ENCODE measurements around the gene GRB10.

The GRB10 gene

DNA sequence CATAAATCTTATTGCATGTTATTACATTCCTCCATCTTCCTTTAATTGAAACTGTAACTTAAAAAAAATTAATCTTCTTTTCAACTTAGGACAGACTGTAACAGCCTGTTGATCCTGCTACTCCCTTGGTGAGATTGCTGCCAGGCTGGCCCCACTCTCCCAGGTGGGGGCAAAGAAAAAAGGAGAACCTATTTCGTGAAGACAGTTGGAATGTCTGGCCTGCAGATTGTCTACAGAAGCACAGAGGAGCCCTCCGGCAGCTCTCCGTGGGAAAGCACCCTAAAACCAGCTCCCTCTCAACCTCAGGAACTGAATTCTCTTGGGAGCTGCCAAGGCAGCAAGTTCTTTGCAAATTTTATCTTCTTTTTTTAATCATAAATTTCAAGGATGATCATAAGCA, 32.8 kb downstream of the GRB10 start:
- H3K9me3 ChIP-seq = no peaks in the 10 kb centered on the region
- no peak overlapping the region for H3K4me3 ChIP-seq (ENCODE audit: low read depth, low read length)
- TF ChIP-seq, protein P1, sequence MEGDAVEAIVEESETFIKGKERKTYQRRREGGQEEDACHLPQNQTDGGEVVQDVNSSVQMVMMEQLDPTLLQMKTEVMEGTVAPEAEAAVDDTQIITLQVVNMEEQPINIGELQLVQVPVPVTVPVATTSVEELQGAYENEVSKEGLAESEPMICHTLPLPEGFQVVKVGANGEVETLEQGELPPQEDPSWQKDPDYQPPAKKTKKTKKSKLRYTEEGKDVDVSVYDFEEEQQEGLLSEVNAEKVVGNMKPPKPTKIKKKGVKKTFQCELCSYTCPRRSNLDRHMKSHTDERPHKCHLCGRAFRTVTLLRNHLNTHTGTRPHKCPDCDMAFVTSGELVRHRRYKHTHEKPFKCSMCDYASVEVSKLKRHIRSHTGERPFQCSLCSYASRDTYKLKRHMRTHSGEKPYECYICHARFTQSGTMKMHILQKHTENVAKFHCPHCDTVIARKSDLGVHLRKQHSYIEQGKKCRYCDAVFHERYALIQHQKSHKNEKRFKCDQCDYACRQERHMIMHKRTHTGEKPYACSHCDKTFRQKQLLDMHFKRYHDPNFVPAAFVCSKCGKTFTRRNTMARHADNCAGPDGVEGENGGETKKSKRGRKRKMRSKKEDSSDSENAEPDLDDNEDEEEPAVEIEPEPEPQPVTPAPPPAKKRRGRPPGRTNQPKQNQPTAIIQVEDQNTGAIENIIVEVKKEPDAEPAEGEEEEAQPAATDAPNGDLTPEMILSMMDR (IDR thresholded peaks at IDR 0.05; ENCODE audit: low read depth, low read length) = no peak
- peaks cover 33% of the 10 kb centered on the region for H3K27me3 ChIP-seq
- H3K4me1 ChIP-seq = no peaks in the 10 kb centered on the region
- H3K36me3 ChIP-seq = no peaks in the 10 kb centered on the region
- no peak for DNase-seq

GRCh38 chr7:50748472-50748871, 34.2 kb downstream of the GRB10 start:
- TF ChIP-seq, protein P1 (IDR thresholded peaks at IDR 0.05; ENCODE audit: low read depth, low read length) = no peak
- Histone ChIP-seq H3K4me3 (ENCODE audit: low read depth, low read length) (no peak overlapping the region), H3K9me3 (no peaks in the 10 kb centered on the region), H3K27me3 (peaks cover 32% of the 10 kb centered on the region), H3K36me3 (no peaks in the 10 kb centered on the region), H3K4me1 (no peaks in the 10 kb centered on the region)
- no peak for DNase-seq

GRCh38 chr7:50745835-50746234, 36.9 kb downstream of the GRB10 start:
- H3K36me3 ChIP-seq = no peaks in the 10 kb centered on the region
- DNase-seq = no peak
- H3K4me1 ChIP-seq = no peaks in the 10 kb centered on the region
- peaks cover 30% of the 10 kb centered on the region for H3K27me3 ChIP-seq
- H3K9me3 ChIP-seq = no peaks in the 10 kb centered on the region
- TF ChIP-seq, protein P1 (IDR thresholded peaks at IDR 0.05; ENCODE audit: low read depth, low read length) = no peak
- no peak overlapping the region for H3K4me3 ChIP-seq (ENCODE audit: low read depth, low read length)

DNA sequence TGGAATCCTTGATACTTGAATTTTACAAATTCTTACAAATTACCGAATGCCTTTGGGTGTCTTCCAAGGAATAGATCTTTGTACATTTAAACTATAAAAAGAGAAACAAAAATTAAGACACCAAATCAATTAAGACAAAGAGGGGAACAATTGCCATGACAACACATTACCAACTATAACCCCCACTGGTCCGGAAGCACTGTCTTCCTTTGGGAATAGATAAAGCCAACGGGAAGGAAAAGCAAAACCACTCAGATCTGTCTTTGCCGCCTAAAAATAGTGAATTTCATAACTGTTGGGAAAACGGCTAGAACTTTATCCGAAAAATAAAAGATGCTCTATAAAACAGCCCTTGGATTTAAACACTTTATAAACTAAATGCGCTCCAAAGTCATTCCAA, 37.4 kb downstream of the GRB10 start:
- Histone ChIP-seq H3K4me3 (ENCODE audit: low read depth, low read length) (no peak overlapping the region), H3K27me3 (peaks cover 30% of the 10 kb centered on the region), H3K4me1 (no peaks in the 10 kb centered on the region), H3K9me3 (no peaks in the 10 kb centered on the region), H3K36me3 (no peaks in the 10 kb centered on the region)
- TF ChIP-seq, protein P1 (IDR thresholded peaks at IDR 0.05; ENCODE audit: low read depth, low read length) = no peak
- DNase-seq = no peak

DNA sequence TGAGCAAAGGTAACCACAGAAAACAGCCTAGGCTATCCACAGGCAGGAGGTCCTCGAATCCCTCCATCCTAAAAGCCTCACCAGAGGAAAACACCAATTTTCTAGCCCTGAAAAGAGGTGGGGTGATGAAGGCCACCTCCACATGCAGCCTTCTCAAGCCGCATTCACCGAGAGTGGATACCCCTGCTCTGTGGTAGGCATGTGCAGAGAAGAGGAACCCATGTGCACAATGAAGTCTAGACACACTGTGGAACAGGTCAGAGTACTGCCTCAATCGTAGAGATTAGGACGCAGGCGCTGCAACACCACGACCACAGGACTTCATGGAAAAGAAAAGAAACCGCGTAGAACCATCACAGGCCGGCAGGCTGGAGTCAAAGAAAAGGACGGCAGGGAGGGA, 38.8 kb downstream of the GRB10 start:
- TF ChIP-seq, protein P1 (IDR thresholded peaks at IDR 0.05; ENCODE audit: low read depth, low read length) = no peak
- Histone ChIP-seq H3K9me3 (no peaks in the 10 kb centered on the region), H3K36me3 (no peaks in the 10 kb centered on the region), H3K27me3 (peaks cover 30% of the 10 kb centered on the region), H3K4me3 (ENCODE audit: low read depth, low read length) (no peak overlapping the region), H3K4me1 (no peaks in the 10 kb centered on the region)
- no peak for DNase-seq

GRCh38 chr7:50743016-50743415, 39.7 kb downstream of the GRB10 start:
- peaks cover 25% of the 10 kb centered on the region for H3K27me3 ChIP-seq
- H3K4me1 ChIP-seq = no peaks in the 10 kb centered on the region
- H3K36me3 ChIP-seq = no peaks in the 10 kb centered on the region
- TF ChIP-seq, protein P1 (IDR thresholded peaks at IDR 0.05; ENCODE audit: low read depth, low read length) = no peak
- no peak overlapping the region for H3K4me3 ChIP-seq (ENCODE audit: low read depth, low read length)
- no peak for DNase-seq
- no peaks in the 10 kb centered on the region for H3K9me3 ChIP-seq

Data from BE2C (cell line).